K562 (cell line): ENCODE data around the gene SACM1L. TPM values are rescaled to one million over a fixed set of nuclear protein-coding genes. Genes with fewer than 3 reads are reported as not detected.

Source experiments
- ATAC-seq: fragments of 200-7000 bp; cut with Tn5 transposase; 3 replicates; pipeline ENCODE4 v1.9.1; 2020; ENCODE audit warnings: moderate library complexity
- BruUV-seq: library from RNA; stranded (reverse); fragments of 400-500 nt; replicated peaks from 2 replicates; lab custom pipeline; 2021; lab: Mats Ljungman, UMichigan
- CTCF ChIA-PET: fragments of 300-600 bp; formaldehyde crosslinking; extraction: SDS; loops from one replicate; lab custom pipeline; 2021; ENCODE audit warnings: low intra/inter-chr PET ratio; lab: Yijun Ruan, JAX
- POLR2A ChIA-PET: fragments of 300-600, 350-650 bp; sonication (Branson Sonifier 250); formaldehyde crosslinking; extraction: SDS; loops from one replicate; lab custom pipeline; 2021; ENCODE audit warnings: antibody characterized with exemption, inconsistent platforms; lab: Yijun Ruan, JAX
- DNase-seq, 4 experiments: peaks; one replicate each; pipeline versions ENCODE4 v3.0.0 to v3.0.0-alpha.2; 2011 to 2018; ENCODE audit warnings: low spot score in 3 of 4, mixed read lengths in 3 of 4; ENCODE audit errors: extremely low read depth in 1 of 4
- FAIRE-seq: peaks from 2 replicates; lab custom pipeline; 2011; peaks lifted over from hg19 to GRCh38; lab: Jason Lieb, UNC
- H2AFZ ChIP-seq: 2 replicates; pipeline ENCODE4 v1.6.0; 2011; ENCODE audit warnings: low read depth, low read length, control low read depth, inconsistent platforms
- H3K27ac ChIP-seq: fragments of 200-600 bp; 3 replicates; pipeline ENCODE4 v1.8.0; 2011; ENCODE audit warnings: low read depth, mild to moderate bottlenecking, control low read depth, inconsistent platforms, low read length, moderate library complexity, mixed read lengths; ENCODE audit errors: extremely low read depth
- H3K27me3 ChIP-seq, 2 experiments: fragments of 300-600 bp in 1 of 2; 2 replicates in 1 of 2; 3 replicates in 1 of 2; pipeline versions ENCODE4 v1.6.0 to v1.8.0; 2011; ENCODE audit warnings: inconsistent platforms in 2 of 2, low read length in 2 of 2, mild to moderate bottlenecking in 1 of 2, mixed read lengths in 1 of 2, moderate library complexity in 1 of 2; ENCODE audit not compliant: control insufficient read depth in 2 of 2, insufficient read depth in 2 of 2
- H3K36me3 ChIP-seq: fragments of 300-600 bp; 3 replicates; pipeline ENCODE4 v1.8.0; 2011; ENCODE audit warnings: mild to moderate bottlenecking, low read length, inconsistent platforms; ENCODE audit not compliant: control insufficient read depth, insufficient read depth
- H3K4me1 ChIP-seq, 2 experiments: fragments of 200-600 bp in 1 of 2; replicated peaks in 1 of 2; 2 replicates in 1 of 2; 3 replicates in 1 of 2; pipeline versions ENCODE4 v1.5.1 to v1.8.0; 2011; ENCODE audit warnings: inconsistent platforms in 2 of 2, low read length in 2 of 2, mild to moderate bottlenecking in 1 of 2, mixed read lengths in 1 of 2, moderate library complexity in 1 of 2; ENCODE audit not compliant: control insufficient read depth in 2 of 2, insufficient read depth in 2 of 2
- H3K4me2 ChIP-seq: 2 replicates; pipeline ENCODE4 v1.6.1; 2011; ENCODE audit warnings: low read length, control low read depth, inconsistent platforms, mixed read lengths; ENCODE audit not compliant: insufficient read depth
- H3K4me3 ChIP-seq: fragments of 200-600 bp; sonication (generic), shearing (Covaris generic); 2 replicates; pipeline ENCODE4 v1.5.1; 2016; ENCODE audit warnings: control low read depth, inconsistent platforms
- H3K79me2 ChIP-seq: fragments of 200-600 bp; 3 replicates; pipeline ENCODE4 v1.8.0; 2011; ENCODE audit warnings: low read length, inconsistent platforms; ENCODE audit not compliant: control insufficient read depth, insufficient read depth
- H3K9ac ChIP-seq, 2 experiments: 2 replicates each; pipeline versions ENCODE4 v1.6.0 to v1.6.1; 2011; ENCODE audit warnings: low read depth in 2 of 2, low read length in 2 of 2, control low read depth in 1 of 2, inconsistent platforms in 1 of 2, mild to moderate bottlenecking in 1 of 2, mixed read lengths in 1 of 2; ENCODE audit not compliant: insufficient read depth in 1 of 2
- H3K9me1 ChIP-seq: one replicate; pipeline ENCODE4 v1.6.0; 2011; ENCODE audit warnings: inconsistent platforms, mild to moderate bottlenecking, low read length, moderate library complexity; ENCODE audit not compliant: control insufficient read depth, insufficient read depth
- H3K9me3 ChIP-seq: replicated peaks from 2 replicates; pipeline ENCODE4 v1.5.1; 2011; ENCODE audit warnings: low read depth, low read length, inconsistent platforms; ENCODE audit not compliant: control insufficient read depth, insufficient read depth
- H4K20me1 ChIP-seq: replicated peaks from 2 replicates; pipeline ENCODE4 v1.6.1; 2011; ENCODE audit warnings: low read length, inconsistent platforms, mixed read lengths; ENCODE audit not compliant: control insufficient read depth, insufficient read depth
- ARNT ChIP-seq, 2 experiments: fragments of 450-650 bp; IDR thresholded peaks; 2 replicates each; pipeline ENCODE4 v1.6.1; 2016; ENCODE audit warnings: mild to moderate bottlenecking in 1 of 2
- BCL6 ChIP-seq: fragments of 250-450 bp; sonication (Bioruptor Pico); IDR thresholded peaks from 2 replicates; pipeline ENCODE4 v1.4.0; 2020
- CAMTA2 ChIP-seq: fragments of 250-450 bp; sonication (Bioruptor Pico); conservative IDR thresholded peaks from 2 replicates; pipeline ENCODE4 v1.5.1; 2022
- KAT7 ChIP-seq: sonication (generic); formaldehyde crosslinking; IDR thresholded peaks from 2 replicates; pipeline ENCODE4 v1.8.0; 2022; ENCODE audit warnings: missing genetic modification reagents, mild to moderate bottlenecking, borderline replicate concordance
- NR3C1 ChIP-seq: sonication (generic); formaldehyde crosslinking; IDR thresholded peaks from 2 replicates; pipeline ENCODE4 v1.8.1; 2022; ENCODE audit warnings: missing genetic modification reagents
- RAD21 ChIP-seq, 2 experiments: fragments of 250-450 bp in 1 of 2; fragments of 450-650 bp in 1 of 2; sonication (Bioruptor Pico) in 1 of 2; formaldehyde crosslinking in 1 of 2; IDR thresholded peaks in 1 of 2; conservative IDR thresholded peaks in 1 of 2; 2 replicates each; pipeline versions ENCODE4 v1.4.0 to v1.8.0; 2020 to 2022; ENCODE audit warnings: mild to moderate bottlenecking in 2 of 2, moderate library complexity in 1 of 2
- RBFOX2 ChIP-seq: fragments of 200-400 bp; formaldehyde crosslinking; IDR thresholded peaks from 2 replicates; pipeline ENCODE4 v1.6.1; 2017; ENCODE audit warnings: low read depth, mild to moderate bottlenecking, low read length, moderate library complexity
- STAT5B ChIP-seq: fragments of 250-450 bp; sonication (Bioruptor Pico); IDR thresholded peaks from 2 replicates; pipeline ENCODE4 v1.8.0; 2021; ENCODE audit warnings: mild to moderate bottlenecking, inconsistent platforms
- WGBS: fragments of 100-300 bp; shearing (Covaris generic); methylation state at CpG from one replicate; pipeline ENCODE4 v1.1.6; 2016; ENCODE audit warnings: low coverage, mixed read lengths; ENCODE audit not compliant: insufficient coverage; ENCODE audit errors: missing lambda C conversion rate; 5-methylcytosine and 5-hydroxymethylcytosine counted together
- in situ Hi-C: fragments of 300-500 bp; cut with MboI; formaldehyde crosslinking; loops from 4 replicates; pipeline ENCODE4 v1.15.0; 2018; ENCODE audit warnings: inconsistent platforms, mixed read lengths
- intact Hi-C: fragments of 100-400 bp; cut with micrococcal nuclease; formaldehyde crosslinking; loops from 2 replicates; pipeline ENCODE4 v1.14.2; 2022
- polyA plus RNA-seq, 8 experiments: library from polyadenylated mRNA; depleted of rRNA in 4 of 8; stranded (reverse) in 5 of 8; unstranded in 3 of 8; fragments of >200 nt; fragmentation: Nextera tagmentation in 2 of 8; fragmentation: Illumina TruSeq in 1 of 8; extraction: Ambion mirVana in 2 of 8; extraction: Trizol in 1 of 8; gene quantifications; 2 replicates each; pipeline versions ENCODE4 v1.2.1 to v1.2.3, GENCODE V29; 2011 to 2014; ENCODE audit warnings: inconsistent platforms in 1 of 8, missing spikeins in 1 of 8
- total RNA-seq, 7 experiments: library from RNA; depleted of rRNA in 6 of 7; stranded (reverse); fragments of >200 nt in 6 of 7; fragmentation: Illumina TruSeq in 2 of 7; extraction: Trizol in 2 of 7; gene quantifications; 2 replicates each; pipeline versions ENCODE4 v1.2.1 to v1.2.3, GENCODE V29; 2011 to 2021; ENCODE audit warnings: low replicate concordance in 1 of 7
- TF ChIP-seq, protein P1 (sequence below): fragments of 450-650 bp; formaldehyde crosslinking; IDR thresholded peaks from 2 replicates; pipeline ENCODE4 v1.4.0; 2022; ENCODE audit warnings: missing genetic modification characterization

SACM1L gene
- total and polyA plus RNA-seq, 9 of the 15 experiments (the other 6 are each of a cell fraction or from before 2014, with no cell fraction given): 25.7 to 67.2 (median 40.3) TPM

DNA sequence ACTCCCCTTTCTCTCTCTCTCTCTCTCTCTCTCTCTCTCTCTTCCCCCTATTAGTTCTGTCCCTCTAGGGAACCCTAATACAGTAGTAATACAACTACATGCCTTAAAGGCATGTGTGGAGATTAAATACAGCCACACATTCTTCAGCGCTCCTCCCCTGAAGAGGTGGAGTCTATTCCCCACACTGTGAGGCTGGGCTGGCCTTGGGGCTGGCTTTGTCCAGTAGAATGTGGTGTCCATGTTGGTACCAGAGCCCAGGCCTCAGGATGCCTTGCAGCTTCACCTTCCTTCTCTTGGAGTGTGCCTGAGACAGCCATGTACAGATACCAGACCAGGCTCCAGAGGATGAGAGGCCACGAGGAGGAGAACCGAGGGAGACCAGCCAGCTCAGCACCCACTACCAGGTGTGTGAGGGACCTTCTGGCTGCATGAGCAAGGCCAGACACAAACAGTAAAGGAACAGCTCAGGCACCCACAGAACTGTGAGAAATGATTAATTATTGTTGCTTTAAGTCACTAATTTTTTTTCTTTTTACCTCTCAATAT is 96.5 kb downstream of the SACM1L start:
- Histone ChIP-seq H3K9me3 (0 out of 2 replicates have a peak, but pooled peaks cover 2% of the 10 kb centered on the region), H3K4me1 (no peaks in the 10 kb centered on the region), H3K9ac (no peak overlapping the region), H3K4me2 (no peak overlapping the region), H4K20me1 (no peaks in the 10 kb centered on the region; the same call in 1 of the 2 replicates), H2AFZ (no peak overlapping the region), H3K79me2 (no peaks in the 10 kb centered on the region), H3K9me1 (no peaks in the 10 kb centered on the region), H3K27ac (no peak overlapping the region), H3K27me3 (peaks cover 9 to 38% of the 10 kb centered on the region in 2 experiments), H3K4me3 (no peak overlapping the region), H3K36me3 (no peaks in the 10 kb centered on the region)
- ATAC-seq (no peak), DNase-seq (no peak), FAIRE-seq (no peak)
- ChIA-PET POLR2A (interaction anchor here (0.8 kb wide), 1 partner anchor 830 kb away, joined by 4 read pairs; no protein-coding TSS in a partner anchor), CTCF (no interaction called here)
- no peak for TF ChIP-seq BCL6 (CRISPR knock-in tag)
- TF ChIP-seq ARNT (IDR thresholded peaks at IDR 0.05): no peak
- TF ChIP-seq CAMTA2 (CRISPR knock-in tag): no peak
- TF ChIP-seq KAT7 (CRISPR knock-in tag): no peak
- TF ChIP-seq, protein P1, sequence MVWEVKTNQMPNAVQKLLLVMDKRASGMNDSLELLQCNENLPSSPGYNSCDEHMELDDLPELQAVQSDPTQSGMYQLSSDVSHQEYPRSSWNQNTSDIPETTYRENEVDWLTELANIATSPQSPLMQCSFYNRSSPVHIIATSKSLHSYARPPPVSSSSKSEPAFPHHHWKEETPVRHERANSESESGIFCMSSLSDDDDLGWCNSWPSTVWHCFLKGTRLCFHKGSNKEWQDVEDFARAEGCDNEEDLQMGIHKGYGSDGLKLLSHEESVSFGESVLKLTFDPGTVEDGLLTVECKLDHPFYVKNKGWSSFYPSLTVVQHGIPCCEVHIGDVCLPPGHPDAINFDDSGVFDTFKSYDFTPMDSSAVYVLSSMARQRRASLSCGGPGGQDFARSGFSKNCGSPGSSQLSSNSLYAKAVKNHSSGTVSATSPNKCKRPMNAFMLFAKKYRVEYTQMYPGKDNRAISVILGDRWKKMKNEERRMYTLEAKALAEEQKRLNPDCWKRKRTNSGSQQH (CRISPR knock-in tag): no peak
- TF ChIP-seq NR3C1 (CRISPR knock-in tag): no peak
- TF ChIP-seq RAD21 (CRISPR knock-in tag; conservative IDR thresholded peaks at IDR 0.05 in 1 of 2, IDR thresholded peaks at IDR 0.05 in 1 of 2): no peak
- no peak for TF ChIP-seq RBFOX2
- TF ChIP-seq STAT5B: no peak
- intact Hi-C loops: no loop called here
- BruUV-seq: no TSS peak
- WGBS: 0% methylated on average over 3 of the region's 3 CpGs
- in situ Hi-C loops: no loop called here
